ENCODE data around the gene GSE1. TPM values are rescaled to one million over a fixed set of nuclear protein-coding genes. Genes with fewer than 3 reads are reported as not detected.

Gene GSE1
- total RNA-seq, 4 donors from 2014 or later = 57.1 to 208 (median 90.5) TPM

- no peak for TF ChIP-seq CTCF (IDR thresholded peaks at IDR 0.05; ENCODE audit: low read depth)
These were observed 57.7 kb downstream of the GSE1 start for GRCh38 chr16:85670840-85671239.

- no peak for TF ChIP-seq CTCF (IDR thresholded peaks at IDR 0.05; ENCODE audit: low read depth)
These were observed 60.7 kb downstream of the GSE1 start for GRCh38 chr16:85673529-85674417.

- no peak for TF ChIP-seq CTCF (IDR thresholded peaks at IDR 0.05; ENCODE audit: low read depth)
These were observed 61.3 kb downstream of the GSE1 start for GRCh38 chr16:85674418-85674755.

- TF ChIP-seq CTCF (IDR thresholded peaks at IDR 0.05; ENCODE audit: low read depth) = no peak
These were observed 61.7 kb downstream of the GSE1 start for GRCh38 chr16:85674828-85675227.

GRCh38 chr16:85675251-85675874 is 62.2 kb downstream of the GSE1 start:
- no peak for TF ChIP-seq CTCF (IDR thresholded peaks at IDR 0.05; ENCODE audit: low read depth)

GRCh38 chr16:85676466-85676865 is 63.3 kb downstream of the GSE1 start:
- TF ChIP-seq CTCF (IDR thresholded peaks at IDR 0.05; ENCODE audit: low read depth) = no peak

- no peak for TF ChIP-seq CTCF (IDR thresholded peaks at IDR 0.05; ENCODE audit: low read depth)
These were observed 64.4 kb downstream of the GSE1 start for GRCh38 chr16:85677383-85677967.

Measured in subcutaneous adipose tissue (tissue), 4 donors.